ENCODE results near the gene CST7.
A peak's percentile ranks its signal among the peaks of the same experiment; 100 is the strongest.

Gene CST7

GRCh38 chr20:24948939-24949679 is at the start of gene CST7:
Gene CST7 (plus strand): TSS chr20:24949269. CDS start chr20:24949506, 237 bp downstream.
- no peaks in the 10 kb centered on the region for H4K20me1 ChIP-seq
- peaks cover 56% of the 10 kb centered on the region for H3K4me1 ChIP-seq
- peak; percentile 45; the same call in 1 of the 2 replicates for TF ChIP-seq Cebpa-rat (IDR thresholded peaks at IDR 0.05)
- peak within 1 kb of the TSS; percentile 72 for H3K4me3 ChIP-seq
- no peaks in the 10 kb centered on the region for H3K36me3 ChIP-seq
- H3K27ac ChIP-seq: peak within 1 kb of the TSS; percentile 92
- H3K9me3 ChIP-seq: peaks cover 37% of the 10 kb centered on the region
- H3K27me3 ChIP-seq: no peaks in the 10 kb centered on the region
- H3K4me2 ChIP-seq: peak within 1 kb of the TSS; percentile 97
- H3K9ac ChIP-seq: peak within 1 kb of the TSS; percentile 80

GRCh38 chr20:24906806-24907205 is 42.3 kb upstream of the CST7 start:
- Histone ChIP-seq H3K36me3 (no peaks in the 10 kb centered on the region), H4K20me1 (no peaks in the 10 kb centered on the region), H3K27me3 (no peaks in the 10 kb centered on the region), H3K4me1 (no peaks in the 10 kb centered on the region), H3K9ac (no peak overlapping the region), H3K4me3 (no peak overlapping the region), H3K27ac (no peak overlapping the region), H3K9me3 (peaks cover 27% of the 10 kb centered on the region), H3K4me2 (no peak overlapping the region)
- no peak for TF ChIP-seq Cebpa-rat (IDR thresholded peaks at IDR 0.05)

- Histone ChIP-seq H3K4me1 (peaks cover 7% of the 10 kb centered on the region; the same call in 1 of the 2 replicates), H3K4me2 (no peak overlapping the region), H3K9me3 (peaks cover 27% of the 10 kb centered on the region), H3K36me3 (no peaks in the 10 kb centered on the region), H3K27ac (no peak overlapping the region), H3K9ac (no peak overlapping the region), H3K27me3 (no peaks in the 10 kb centered on the region), H3K4me3 (no peak overlapping the region), H4K20me1 (no peaks in the 10 kb centered on the region)
- TF ChIP-seq Cebpa-rat (IDR thresholded peaks at IDR 0.05): no peak
Observed at GRCh38 chr20:24908642-24909041, 40.4 kb upstream of the CST7 start.

- peaks cover 7% of the 10 kb centered on the region; the same call in 1 of the 2 replicates for H3K4me1 ChIP-seq
- no peak overlapping the region for H3K27ac ChIP-seq
- no peak for TF ChIP-seq Cebpa-rat (IDR thresholded peaks at IDR 0.05)
- H3K4me3 ChIP-seq: no peak overlapping the region
- no peaks in the 10 kb centered on the region for H4K20me1 ChIP-seq
- no peak overlapping the region for H3K4me2 ChIP-seq
- H3K36me3 ChIP-seq: no peaks in the 10 kb centered on the region
- peaks cover 27% of the 10 kb centered on the region for H3K9me3 ChIP-seq
- H3K9ac ChIP-seq: no peak overlapping the region
- no peaks in the 10 kb centered on the region for H3K27me3 ChIP-seq
Observed at GRCh38 chr20:24909086-24909780, 39.8 kb upstream of the CST7 start.

GRCh38 chr20:24909861-24910260 is 39.2 kb upstream of the CST7 start:
- H4K20me1 ChIP-seq: no peaks in the 10 kb centered on the region
- H3K36me3 ChIP-seq: no peaks in the 10 kb centered on the region
- H3K4me1 ChIP-seq: peaks cover 7% of the 10 kb centered on the region; the same call in 1 of the 2 replicates
- no peak overlapping the region for H3K9ac ChIP-seq
- TF ChIP-seq Cebpa-rat (IDR thresholded peaks at IDR 0.05): no peak
- no peak overlapping the region for H3K27ac ChIP-seq
- H3K9me3 ChIP-seq: peaks cover 27% of the 10 kb centered on the region
- H3K4me2 ChIP-seq: no peak overlapping the region
- no peak overlapping the region for H3K4me3 ChIP-seq
- H3K27me3 ChIP-seq: no peaks in the 10 kb centered on the region

- Histone ChIP-seq H3K9ac (no peak overlapping the region), H3K36me3 (no peaks in the 10 kb centered on the region), H3K27me3 (no peaks in the 10 kb centered on the region), H3K9me3 (peaks cover 27% of the 10 kb centered on the region), H3K4me2 (no peak overlapping the region), H3K4me3 (no peak overlapping the region), H4K20me1 (no peaks in the 10 kb centered on the region), H3K27ac (no peak overlapping the region), H3K4me1 (peaks cover 7% of the 10 kb centered on the region; the same call in 1 of the 2 replicates)
- no peak for TF ChIP-seq Cebpa-rat (IDR thresholded peaks at IDR 0.05)
Observed at GRCh38 chr20:24910461-24910860, 38.6 kb upstream of the CST7 start.

- H3K27me3 ChIP-seq: no peaks in the 10 kb centered on the region
- H3K4me2 ChIP-seq: no peak overlapping the region
Observed at GRCh38 chr20:24911461-24911860, 37.6 kb upstream of the CST7 start.

GRCh38 chr20:24912397-24913075 is 36.5 kb upstream of the CST7 start:
- no peaks in the 10 kb centered on the region for H3K36me3 ChIP-seq
- no peak overlapping the region for H3K9ac ChIP-seq
- H3K4me2 ChIP-seq: no peak overlapping the region
- no peak overlapping the region; the same call in 1 of the 2 replicates for H3K27ac ChIP-seq
- H3K4me1 ChIP-seq: peaks cover 11% of the 10 kb centered on the region
- H3K4me3 ChIP-seq: no peak overlapping the region
- H4K20me1 ChIP-seq: no peaks in the 10 kb centered on the region
- no peak for TF ChIP-seq Cebpa-rat (IDR thresholded peaks at IDR 0.05)
- H3K9me3 ChIP-seq: peaks cover 18% of the 10 kb centered on the region
- H3K27me3 ChIP-seq: no peaks in the 10 kb centered on the region

More at GRCh38 chr20:24911461-24911860, 37.6 kb upstream of the CST7 start:
- no peaks in the 10 kb centered on the region for H4K20me1 ChIP-seq
- H3K9ac ChIP-seq: no peak overlapping the region
- no peak for TF ChIP-seq Cebpa-rat (IDR thresholded peaks at IDR 0.05)
- no peaks in the 10 kb centered on the region for H3K36me3 ChIP-seq
- H3K4me1 ChIP-seq: peaks cover 7% of the 10 kb centered on the region; the same call in 1 of the 2 replicates
- peaks cover 27% of the 10 kb centered on the region for H3K9me3 ChIP-seq
- H3K27ac ChIP-seq: no peak overlapping the region
- H3K4me3 ChIP-seq: no peak overlapping the region

- no peaks in the 10 kb centered on the region for H3K36me3 ChIP-seq
- no peak overlapping the region for H3K9ac ChIP-seq
- H4K20me1 ChIP-seq: no peaks in the 10 kb centered on the region
- TF ChIP-seq Cebpa-rat (IDR thresholded peaks at IDR 0.05): no peak
- no peak overlapping the region for H3K4me2 ChIP-seq
- peaks cover 17% of the 10 kb centered on the region for H3K4me1 ChIP-seq
- no peaks in the 10 kb centered on the region for H3K27me3 ChIP-seq
- no peak overlapping the region; the same call in 1 of the 2 replicates for H3K27ac ChIP-seq
- H3K9me3 ChIP-seq: peaks cover 12% of the 10 kb centered on the region
- H3K4me3 ChIP-seq: no peak overlapping the region
Observed at GRCh38 chr20:24913076-24913628, 35.9 kb upstream of the CST7 start.

Measured in BLaER1 (cell line).